Upper lobe of right lung (tissue), 1 donor: ENCODE data around the gene SH3YL1. TPM values are rescaled to one million over a fixed set of nuclear protein-coding genes. Genes with fewer than 3 reads are reported as not detected.

Experiments used
- ATAC-seq: fragments of 200-7000 bp; cut with Tn5 transposase; one replicate; pipeline ENCODE4 v1.9.1; 2020; ENCODE audit warnings: mild to moderate bottlenecking, moderate library complexity
- DNase-seq: peaks from one replicate; pipeline ENCODE4 v3.0.0-alpha.2; 2020
- H3K27ac ChIP-seq: fragments of 200-600 bp; one replicate; pipeline ENCODE4 v1.8.0; 2022
- H3K27me3 ChIP-seq: fragments of 200-600 bp; one replicate; pipeline ENCODE4 v1.8.0; 2022; ENCODE audit warnings: mild to moderate bottlenecking
- H3K36me3 ChIP-seq: fragments of 200-600 bp; one replicate; pipeline ENCODE4 v1.8.0; 2022
- H3K4me1 ChIP-seq: fragments of 200-600 bp; one replicate; pipeline ENCODE4 v1.8.0; 2022
- H3K4me3 ChIP-seq: fragments of 200-600 bp; one replicate; pipeline ENCODE4 v1.8.0; 2022; ENCODE audit warnings: mild to moderate bottlenecking
- H3K9me3 ChIP-seq: fragments of 200-600 bp; one replicate; pipeline ENCODE4 v1.8.0; 2022
- CTCF ChIP-seq: fragments of 200-600 bp; IDR thresholded peaks from one replicate; pipeline ENCODE4 v1.8.0; 2022; ENCODE audit warnings: antibody characterized with exemption
- intact Hi-C: fragments of 100-400 bp; cut with DNase I; formaldehyde crosslinking; loops from one replicate; pipeline ENCODE4 v1.11.0; 2022
- total RNA-seq: library from RNA; stranded (reverse); fragmentation: NEBNext Ultra II Directional; extraction: Animal tissue kit (Norgen Biotek cat#: 25700); gene quantifications from one replicate; pipeline ENCODE4 v1.2.1, GENCODE V29; 2021
- donor health status: DM: no; HTN: yes; CAD: no; lungs with severe emphysema.

The SH3YL1 gene
- total RNA-seq, 1 donor from 2014 or later: 48.3 TPM

GRCh38 chr2:274503-274902 is 10.7 kb upstream of the SH3YL1 start:
- intact Hi-C loops: no loop called here

GRCh38 chr2:273333-273732 is 9.5 kb upstream of the SH3YL1 start:
- Histone ChIP-seq H3K4me3 (no peak overlapping the region), H3K9me3 (no peaks in the 10 kb centered on the region), H3K4me1 (peaks cover 7% of the 10 kb centered on the region), H3K27me3 (no peaks in the 10 kb centered on the region), H3K27ac (no peak overlapping the region), H3K36me3 (peaks cover 62% of the 10 kb centered on the region)
- intact Hi-C loops: no loop called here
- no peak for ATAC-seq
- no peak for DNase-seq
- no peak for TF ChIP-seq CTCF

More at GRCh38 chr2:274503-274902, 10.7 kb upstream of the SH3YL1 start:
- Histone ChIP-seq H3K36me3 (peaks cover 74% of the 10 kb centered on the region), H3K27me3 (no peaks in the 10 kb centered on the region), H3K4me1 (peaks cover 3% of the 10 kb centered on the region), H3K9me3 (no peaks in the 10 kb centered on the region), H3K4me3 (no peak overlapping the region), H3K27ac (no peak overlapping the region)
- TF ChIP-seq CTCF: peak; percentile 15
- DNase-seq (no peak), ATAC-seq (peak; percentile 20)

- intact Hi-C loops: no loop called here
- Histone ChIP-seq H3K27ac (no peak overlapping the region), H3K4me1 (peaks cover 10% of the 10 kb centered on the region), H3K36me3 (peaks cover 48% of the 10 kb centered on the region), H3K9me3 (no peaks in the 10 kb centered on the region), H3K4me3 (no peak overlapping the region), H3K27me3 (no peaks in the 10 kb centered on the region)
- TF ChIP-seq CTCF: no peak
- DNase-seq: no peak
- ATAC-seq: peak; percentile 76
Measured at GRCh38 chr2:271917-272316, 8.1 kb upstream of the SH3YL1 start.

- no peak for ATAC-seq
- no peak overlapping the region for H3K4me3 ChIP-seq
- no peaks in the 10 kb centered on the region for H3K9me3 ChIP-seq
- H3K36me3 ChIP-seq: peaks cover 37% of the 10 kb centered on the region
- no peaks in the 10 kb centered on the region for H3K27me3 ChIP-seq
- TF ChIP-seq CTCF: no peak
- H3K27ac ChIP-seq: no peak overlapping the region
- H3K4me1 ChIP-seq: peaks cover 20% of the 10 kb centered on the region
- intact Hi-C loops: no loop called here
- DNase-seq: no peak
Measured at GRCh38 chr2:270861-271260, 7.0 kb upstream of the SH3YL1 start.

- no peak overlapping the region for H3K4me3 ChIP-seq
- no peak for TF ChIP-seq CTCF
- H3K4me1 ChIP-seq: peaks cover 24% of the 10 kb centered on the region
- DNase-seq (no peak), ATAC-seq (no peak)
- no peaks in the 10 kb centered on the region for H3K27me3 ChIP-seq
- H3K9me3 ChIP-seq: no peaks in the 10 kb centered on the region
- H3K36me3 ChIP-seq: peaks cover 25% of the 10 kb centered on the region
- intact Hi-C loops: no loop called here
- H3K27ac ChIP-seq: no peak overlapping the region
Measured at GRCh38 chr2:269356-270030, 5.7 kb upstream of the SH3YL1 start.

- TF ChIP-seq CTCF: no peak
- peaks cover 24% of the 10 kb centered on the region for H3K4me1 ChIP-seq
- ATAC-seq: no peak
- no peak overlapping the region for H3K4me3 ChIP-seq
- H3K9me3 ChIP-seq: no peaks in the 10 kb centered on the region
- intact Hi-C loops: no loop called here
- H3K27me3 ChIP-seq: no peaks in the 10 kb centered on the region
- no peak for DNase-seq
- H3K36me3 ChIP-seq: peaks cover 15% of the 10 kb centered on the region
- no peak overlapping the region for H3K27ac ChIP-seq
Measured at GRCh38 chr2:268323-268722, 4.5 kb upstream of the SH3YL1 start.
